GM18502 (cell line): ENCODE measurements around the gene ZDHHC5.
A peak's percentile ranks its signal among the peaks of the same experiment; 100 is the strongest.
"Not testable (repeated sequence)": the region's sequence is repeated elsewhere in the genome, so short reads cannot be mapped to it uniquely, and the experiment has no call there.

Source experiments
- ATAC-seq: cut with Tn5 transposase; IDR thresholded peaks from one replicate; pipeline ENCODE4 v1.9.1; 2021; ENCODE audit warnings: mild to moderate bottlenecking; ENCODE audit not compliant: unreplicated experiment, poor library complexity

Gene ZDHHC5

DNA sequence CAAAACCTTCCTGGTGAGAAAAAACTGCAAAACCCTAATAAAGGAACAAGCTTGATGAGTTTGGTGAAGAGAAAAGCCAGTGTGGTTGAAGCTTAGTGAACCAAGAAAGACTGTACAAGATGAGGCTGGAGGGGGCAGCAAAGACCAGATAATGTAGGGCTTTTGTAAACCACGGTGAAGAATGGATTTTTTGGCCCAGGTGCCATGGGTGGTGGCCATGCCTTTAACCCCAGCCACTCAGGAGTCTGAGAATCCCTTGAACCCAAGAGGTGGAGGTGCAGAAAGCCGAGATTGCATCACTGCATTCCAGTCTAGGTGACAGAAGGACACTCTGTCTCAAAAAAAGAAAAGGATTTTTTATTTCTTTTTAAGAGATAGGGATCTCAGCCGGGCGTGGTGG lies 5.0 kb upstream of the ZDHHC5 start:
- ATAC-seq, result no peak

DNA sequence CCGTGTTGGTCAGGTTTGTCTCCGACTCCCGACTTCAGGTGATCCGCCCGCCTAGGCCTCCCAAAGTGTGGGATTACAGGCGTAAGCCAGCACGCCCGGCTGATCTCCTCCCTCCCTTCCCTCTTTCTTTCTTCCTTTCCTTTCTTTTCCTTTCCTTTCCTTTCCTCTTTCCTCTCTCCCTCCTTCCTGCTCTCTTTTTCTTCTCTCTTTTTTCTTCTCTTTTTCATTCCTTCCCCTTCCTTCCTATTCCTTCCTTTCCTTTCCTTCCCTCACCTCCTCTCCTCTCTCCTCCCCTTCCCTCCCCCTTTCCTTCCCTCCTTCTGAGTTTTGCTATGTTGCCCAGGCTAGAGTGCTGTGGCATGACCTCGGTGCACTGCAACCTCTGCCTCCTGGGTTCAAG lies 3.9 kb upstream of the ZDHHC5 start:
- no peak for ATAC-seq

DNA sequence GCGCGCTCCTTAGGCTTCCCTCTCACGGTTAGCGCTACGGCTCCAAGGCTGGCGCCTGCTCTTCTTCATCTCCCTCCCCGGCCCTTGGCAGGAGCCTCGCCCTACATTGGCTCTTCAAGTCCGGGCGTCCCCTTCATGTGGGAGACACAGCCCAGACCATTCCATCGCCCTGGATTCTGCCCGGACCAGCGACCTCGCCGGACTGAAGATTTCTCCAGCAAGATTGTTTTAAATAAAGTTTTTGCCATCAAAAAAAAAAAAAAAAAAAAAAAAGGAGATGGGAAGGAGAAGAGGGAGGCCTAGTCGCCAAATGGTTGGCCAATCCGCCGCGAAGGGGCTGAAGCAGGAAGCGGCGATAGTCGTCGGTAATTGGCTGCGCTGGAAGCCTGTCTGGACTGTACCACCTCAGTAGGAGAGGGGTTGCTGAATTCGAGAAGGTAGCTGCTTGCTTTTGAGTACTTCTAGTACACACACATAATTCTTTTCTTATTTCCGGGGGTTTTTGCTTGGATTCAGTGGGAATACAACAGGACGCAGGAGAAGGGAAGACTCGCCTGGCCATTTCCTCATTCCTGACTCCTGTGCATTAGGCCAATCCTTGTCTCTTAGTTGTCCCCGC lies 688 bp upstream of the ZDHHC5 start:
- peak; percentile 73 for ATAC-seq

DNA sequence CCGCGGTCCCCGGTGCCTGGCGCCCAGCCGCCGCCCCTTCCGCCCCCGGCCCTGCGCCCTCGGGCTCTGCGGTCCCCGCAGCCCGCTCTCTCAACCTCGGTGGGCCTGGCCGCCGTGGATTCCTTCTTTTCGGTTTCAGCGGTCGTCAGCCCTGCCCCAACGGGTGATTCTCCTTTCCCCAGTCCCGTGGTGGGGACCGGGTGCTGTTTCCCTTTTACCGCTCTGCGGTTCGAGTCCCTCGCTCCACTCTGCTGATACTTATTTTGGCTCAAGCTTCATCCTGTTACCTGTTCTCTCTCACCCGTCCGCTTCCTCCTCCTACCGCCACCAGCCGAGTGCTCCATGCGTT lies 494 bp downstream of the ZDHHC5 start:
- ATAC-seq, result peak; percentile 16

DNA sequence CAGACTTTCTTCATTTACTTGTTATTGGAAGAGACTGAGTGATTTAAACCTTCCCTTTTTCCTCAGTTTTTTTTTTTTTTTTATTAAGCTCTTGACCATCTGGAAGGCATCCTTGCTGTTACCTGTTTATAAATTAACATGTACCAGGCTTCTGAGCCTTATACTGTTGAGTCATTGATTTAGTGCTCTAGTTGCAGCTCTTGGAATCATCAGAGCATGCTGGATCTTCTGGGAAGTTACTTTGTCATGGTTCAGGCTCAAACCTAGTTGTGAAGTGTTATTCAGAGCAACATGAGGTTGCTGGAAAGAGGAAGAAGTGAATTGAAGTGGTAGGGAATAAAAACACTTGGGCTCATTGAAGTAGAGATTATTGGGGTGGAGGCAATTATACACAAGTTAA lies 6.3 kb downstream of the ZDHHC5 start:
- no peak for ATAC-seq

DNA sequence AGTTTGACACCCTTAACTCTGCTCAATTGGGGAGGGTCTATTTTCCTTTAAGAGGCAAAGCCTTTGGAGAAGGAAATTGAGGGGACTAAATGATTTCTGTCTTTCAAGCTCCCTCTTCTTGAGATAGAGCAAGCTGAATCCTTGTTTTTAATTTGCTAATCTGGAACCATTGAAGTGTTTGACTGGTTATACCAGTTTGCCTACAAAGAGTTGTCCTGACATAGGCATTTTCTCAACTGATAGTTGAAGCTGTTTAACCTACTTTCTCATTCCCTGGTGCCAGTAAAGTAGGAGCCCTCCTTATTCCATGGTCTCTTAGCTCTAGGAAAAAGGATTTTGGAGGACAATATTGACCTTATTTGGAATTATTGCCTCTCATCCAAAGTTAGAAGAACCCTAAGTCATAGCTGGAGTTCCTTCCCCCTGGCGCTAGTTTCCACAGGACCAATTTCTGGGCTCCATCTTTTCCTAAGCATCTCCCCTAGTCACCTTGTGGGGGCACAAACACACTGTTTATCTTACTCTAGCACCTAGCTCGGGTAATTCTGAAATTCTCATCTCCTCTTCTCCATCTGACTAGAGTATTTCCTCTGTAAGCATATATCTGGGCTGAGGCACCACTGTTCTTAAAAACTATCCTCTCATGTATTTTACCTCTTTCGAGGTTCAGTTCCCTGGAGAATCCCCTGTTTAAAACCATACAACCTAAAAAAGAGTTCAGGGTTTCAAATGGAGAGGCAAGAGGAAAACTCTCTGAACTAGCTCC lies 7.4 kb downstream of the ZDHHC5 start:
- no peak for ATAC-seq

DNA sequence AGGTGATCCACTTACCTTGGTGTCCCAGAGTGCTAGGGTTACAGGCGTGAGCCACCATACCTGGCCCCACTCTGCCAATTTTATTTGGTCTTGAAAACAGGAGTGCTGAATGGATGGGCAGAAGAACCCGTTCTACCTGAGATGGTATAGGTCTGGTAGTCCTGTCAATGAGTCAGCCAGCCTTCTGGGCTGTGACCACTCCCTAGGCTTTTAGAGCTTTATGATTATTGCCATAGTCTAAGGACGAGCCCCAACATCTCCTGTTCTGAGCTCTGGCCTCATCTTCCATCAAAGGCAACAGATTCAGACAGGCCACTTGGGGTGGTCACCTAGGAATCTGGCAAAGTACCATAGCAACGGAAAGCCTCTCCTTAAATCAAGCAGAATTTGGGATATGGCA lies 11.5 kb downstream of the ZDHHC5 start:
- no peak for ATAC-seq

DNA sequence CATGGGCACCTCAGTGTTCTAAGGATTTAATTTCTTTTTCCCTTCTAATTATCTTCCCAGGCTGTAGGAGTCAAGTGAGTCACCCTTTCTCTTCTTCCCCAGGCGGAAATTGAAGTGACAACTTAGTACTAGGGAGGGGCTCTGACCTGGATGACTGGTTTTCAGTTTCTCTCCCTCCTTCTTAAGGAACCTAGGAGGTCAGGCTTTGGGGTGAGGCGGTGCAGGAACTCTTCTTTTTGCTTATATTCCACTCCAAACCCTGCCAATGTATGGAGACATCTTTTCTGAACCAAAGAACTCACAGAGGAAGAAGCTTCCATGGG lies 12.6 kb downstream of the ZDHHC5 start:
- ATAC-seq, result no peak

DNA sequence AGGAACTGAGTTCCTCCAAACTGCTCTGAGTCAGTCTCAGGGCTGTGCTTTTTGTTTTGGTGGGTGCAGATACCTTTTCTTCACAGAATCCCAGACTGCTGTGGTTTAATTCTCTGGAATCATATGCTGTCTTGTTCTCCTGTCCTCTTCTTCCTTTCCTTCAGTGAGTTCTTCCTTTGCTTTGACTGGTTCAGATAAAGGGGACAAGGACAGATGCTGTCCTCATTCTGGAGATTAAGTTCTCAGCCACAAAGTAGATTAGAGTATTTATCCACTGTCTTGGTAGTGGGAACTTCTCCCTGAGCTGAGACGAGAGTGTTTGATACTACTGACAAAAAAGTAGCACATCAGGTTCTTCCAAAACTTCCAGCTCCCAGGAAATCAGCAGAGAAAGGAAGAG lies 13.3 kb downstream of the ZDHHC5 start:
- no peak for ATAC-seq

DNA sequence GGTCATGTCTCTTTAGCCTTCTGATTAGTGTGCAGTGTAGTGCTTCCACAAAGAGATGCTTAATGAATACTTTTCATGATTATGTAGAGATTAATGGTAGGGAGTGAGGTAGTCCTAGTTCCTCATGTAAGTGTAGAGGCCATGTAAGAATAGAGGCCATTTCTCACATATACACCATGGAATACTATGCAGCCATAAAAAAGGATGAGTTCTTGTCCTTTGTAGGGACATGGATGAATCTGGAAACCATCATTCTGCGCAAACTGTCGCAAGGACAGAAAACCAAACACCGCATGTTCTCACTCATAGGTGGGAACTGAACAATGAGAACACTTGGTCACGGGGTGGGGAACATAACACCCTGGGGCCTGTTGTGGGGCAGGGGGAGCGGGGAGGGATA lies 22.6 kb downstream of the ZDHHC5 start:
- not testable (repeated sequence) for ATAC-seq

DNA sequence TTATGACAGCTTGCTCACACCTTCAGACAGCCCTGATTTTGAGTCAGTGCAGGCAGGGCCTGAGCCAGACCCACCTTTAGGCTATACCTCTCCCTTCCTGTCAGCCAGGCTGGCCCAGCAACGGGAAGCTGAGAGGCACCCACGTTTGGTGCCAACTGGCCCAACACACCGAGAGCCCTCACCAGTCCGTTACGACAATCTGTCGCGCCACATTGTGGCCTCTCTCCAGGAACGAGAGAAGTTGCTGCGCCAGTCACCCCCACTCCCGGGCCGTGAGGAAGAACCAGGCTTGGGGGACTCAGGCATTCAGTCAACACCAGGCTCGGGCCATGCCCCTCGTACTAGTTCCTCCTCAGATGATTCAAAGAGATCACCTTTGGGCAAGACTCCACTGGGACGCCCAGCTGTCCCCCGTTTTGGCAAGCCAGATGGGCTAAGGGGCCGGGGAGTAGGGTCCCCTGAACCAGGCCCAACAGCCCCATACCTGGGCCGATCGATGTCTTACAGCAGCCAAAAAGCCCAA lies 31.0 kb downstream of the ZDHHC5 start:
- ATAC-seq, result no peak

DNA sequence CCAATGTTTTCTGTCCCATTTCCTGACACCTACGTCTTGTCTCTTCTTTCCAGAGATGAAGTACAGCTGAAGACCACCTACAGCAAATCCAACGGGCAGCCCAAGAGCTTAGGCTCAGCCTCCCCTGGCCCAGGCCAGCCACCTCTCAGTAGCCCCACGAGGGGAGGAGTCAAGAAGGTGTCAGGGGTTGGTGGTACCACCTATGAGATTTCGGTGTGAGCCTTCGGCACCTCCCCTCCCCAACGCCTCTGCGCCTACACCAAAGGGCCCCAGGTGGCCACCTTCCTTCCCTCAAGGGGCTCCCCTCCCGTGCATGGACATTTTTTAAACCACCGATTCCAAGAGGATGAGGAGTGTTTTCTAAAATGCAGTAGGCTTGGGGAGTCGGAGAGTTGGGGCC lies 31.9 kb downstream of the ZDHHC5 start:
- no peak for ATAC-seq

DNA sequence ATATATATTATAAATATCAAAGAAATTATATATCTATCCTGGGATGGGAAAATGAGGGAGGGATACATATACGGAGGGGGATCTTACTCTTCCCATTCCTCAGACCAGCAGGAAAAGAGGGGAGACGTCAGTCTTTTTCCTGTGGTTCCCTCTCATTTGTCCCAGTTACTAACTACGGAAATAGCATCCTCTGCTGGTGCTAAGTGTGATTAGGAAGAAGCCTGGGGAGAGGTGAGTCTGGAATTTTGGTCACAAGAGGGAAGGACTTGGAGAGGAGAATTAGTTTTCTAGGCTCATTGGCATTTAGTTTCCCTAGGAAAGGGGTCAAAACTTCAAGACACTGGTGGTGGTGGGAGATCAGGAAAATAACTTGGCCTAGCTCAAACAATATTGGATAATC lies 32.5 kb downstream of the ZDHHC5 start:
- ATAC-seq, result no peak

DNA sequence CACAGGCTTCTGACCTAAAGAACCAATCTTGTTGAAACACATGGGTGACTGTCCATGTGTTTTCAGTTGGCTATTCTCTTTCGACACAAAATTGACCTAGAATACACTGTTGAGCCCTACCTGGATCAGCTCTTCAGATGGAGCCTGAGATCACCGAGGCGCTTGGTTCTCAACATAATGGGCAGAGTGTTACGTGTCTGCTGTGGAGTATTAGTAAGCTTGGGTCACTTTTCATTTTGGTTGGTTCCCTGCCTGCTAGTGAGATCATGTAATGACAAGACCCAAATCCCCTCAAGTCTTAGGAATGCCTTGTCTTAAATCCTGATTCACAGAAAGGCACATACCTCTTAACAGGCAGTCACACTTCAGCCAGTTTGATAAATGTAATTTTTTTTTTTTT lies 35.4 kb downstream of the ZDHHC5 start:
- ATAC-seq, result no peak

DNA sequence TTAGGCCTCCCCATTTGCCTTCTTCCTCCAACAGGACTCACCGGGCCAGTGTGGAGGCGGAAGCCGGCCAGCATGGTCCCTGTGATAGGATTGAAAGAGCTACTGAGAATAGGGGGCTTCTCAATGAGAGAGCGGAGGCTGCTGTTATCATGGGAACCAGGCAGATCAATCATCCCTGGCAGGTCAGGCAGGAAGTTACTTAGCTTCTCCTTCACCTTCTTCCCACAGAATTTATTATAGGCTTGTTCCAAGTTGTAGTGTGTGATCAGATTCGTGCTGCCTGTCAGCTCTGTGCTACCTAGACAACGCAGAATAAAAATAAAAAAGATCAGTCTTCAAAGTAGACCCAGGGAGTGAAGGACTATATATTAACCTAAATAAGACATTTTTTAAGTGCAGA lies 37.0 kb downstream of the ZDHHC5 start:
- no peak for ATAC-seq

DNA sequence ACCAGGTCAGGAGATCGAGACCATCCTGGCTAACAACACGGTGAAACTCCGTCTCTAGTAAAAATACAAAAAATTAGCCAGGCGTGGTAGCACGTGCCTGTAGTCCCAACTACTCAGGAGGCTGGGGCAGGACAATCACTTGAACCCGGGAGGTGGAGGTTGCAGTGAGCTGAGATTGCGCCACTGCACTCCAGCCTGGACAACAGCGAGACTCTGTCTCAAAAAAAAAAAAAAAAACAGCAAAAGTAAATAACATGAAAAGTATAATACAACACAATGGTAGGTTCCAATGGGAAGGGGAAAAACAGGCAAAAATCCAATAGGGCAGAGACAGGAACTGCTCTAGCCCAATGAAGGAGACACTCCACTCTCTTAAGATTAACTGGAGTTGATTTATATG lies 37.5 kb downstream of the ZDHHC5 start:
- not testable (repeated sequence) for ATAC-seq

DNA sequence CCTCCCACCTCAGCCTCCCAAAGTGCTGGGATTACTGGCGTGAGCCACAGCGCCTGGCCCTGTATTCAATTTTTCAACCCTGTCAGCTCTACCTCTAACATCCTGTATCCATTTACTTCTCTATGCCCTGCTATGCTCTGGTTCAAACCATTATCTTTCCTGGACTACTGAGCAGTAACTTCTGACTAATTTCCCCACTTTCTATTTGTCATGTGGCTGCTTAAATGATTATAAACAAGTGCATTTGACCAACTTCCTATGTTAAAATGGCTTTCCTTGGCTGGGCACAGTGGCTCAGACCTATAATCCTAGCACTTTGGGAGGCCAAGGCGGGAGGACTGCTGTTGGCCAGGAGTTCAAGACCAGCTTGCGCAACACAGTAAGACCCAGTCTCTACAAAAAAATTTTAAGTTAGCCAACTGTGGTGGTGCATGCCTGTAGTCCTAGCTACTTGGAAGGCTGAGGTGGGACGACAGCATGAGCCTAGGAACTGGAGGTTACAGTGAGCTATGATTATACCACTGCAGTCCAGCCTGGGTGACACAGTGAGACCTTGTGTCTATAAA lies 42.0 kb downstream of the ZDHHC5 start:
- ATAC-seq, result no peak

DNA sequence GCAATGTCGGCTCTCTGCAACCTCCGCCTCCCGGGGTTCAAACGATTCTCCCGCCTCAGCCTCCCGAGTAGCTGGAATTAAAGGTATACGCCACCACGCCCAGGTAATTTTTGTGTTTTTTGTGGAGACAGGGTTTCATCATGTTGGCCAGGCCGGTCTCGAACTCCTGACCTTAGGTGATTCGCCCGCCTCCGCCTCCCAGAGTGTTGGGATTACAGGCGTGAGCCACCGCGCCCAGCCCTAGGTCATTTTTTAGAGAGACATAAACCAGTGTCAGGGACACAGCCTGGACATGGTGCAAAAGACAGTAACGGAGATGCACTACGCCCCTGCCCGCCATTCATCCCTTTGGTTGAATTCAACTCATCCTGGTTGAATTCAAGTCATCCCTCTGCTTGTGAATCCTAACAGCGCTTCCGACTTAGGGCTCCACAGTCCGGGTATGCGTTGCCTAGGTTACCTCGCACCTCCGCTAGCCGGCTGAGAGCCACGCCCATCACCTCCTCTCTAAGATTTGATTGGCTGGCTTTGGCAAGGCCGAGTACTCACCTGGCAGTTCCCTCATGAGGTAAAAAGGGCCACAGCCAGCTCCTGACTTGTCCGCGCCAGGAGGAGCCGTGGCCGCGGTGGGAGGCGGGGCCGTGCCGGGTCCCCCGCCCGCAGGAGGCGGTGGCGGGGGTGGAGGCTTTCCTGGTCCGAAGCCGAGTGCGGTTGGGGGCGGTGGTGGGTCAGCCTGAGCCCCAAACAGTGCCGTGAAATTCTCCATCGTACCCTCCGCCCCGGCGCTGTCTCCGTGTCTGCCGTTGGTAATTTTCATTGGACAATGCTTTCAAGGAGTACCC lies 43.7 kb downstream of the ZDHHC5 start, which contains the start of gene MED19:
MED19 (minus strand) TSS at position 802 of the 842 bp plus-strand sequence; CDS start at position 766, 36 bp downstream.
- peak; percentile 50 for ATAC-seq

DNA sequence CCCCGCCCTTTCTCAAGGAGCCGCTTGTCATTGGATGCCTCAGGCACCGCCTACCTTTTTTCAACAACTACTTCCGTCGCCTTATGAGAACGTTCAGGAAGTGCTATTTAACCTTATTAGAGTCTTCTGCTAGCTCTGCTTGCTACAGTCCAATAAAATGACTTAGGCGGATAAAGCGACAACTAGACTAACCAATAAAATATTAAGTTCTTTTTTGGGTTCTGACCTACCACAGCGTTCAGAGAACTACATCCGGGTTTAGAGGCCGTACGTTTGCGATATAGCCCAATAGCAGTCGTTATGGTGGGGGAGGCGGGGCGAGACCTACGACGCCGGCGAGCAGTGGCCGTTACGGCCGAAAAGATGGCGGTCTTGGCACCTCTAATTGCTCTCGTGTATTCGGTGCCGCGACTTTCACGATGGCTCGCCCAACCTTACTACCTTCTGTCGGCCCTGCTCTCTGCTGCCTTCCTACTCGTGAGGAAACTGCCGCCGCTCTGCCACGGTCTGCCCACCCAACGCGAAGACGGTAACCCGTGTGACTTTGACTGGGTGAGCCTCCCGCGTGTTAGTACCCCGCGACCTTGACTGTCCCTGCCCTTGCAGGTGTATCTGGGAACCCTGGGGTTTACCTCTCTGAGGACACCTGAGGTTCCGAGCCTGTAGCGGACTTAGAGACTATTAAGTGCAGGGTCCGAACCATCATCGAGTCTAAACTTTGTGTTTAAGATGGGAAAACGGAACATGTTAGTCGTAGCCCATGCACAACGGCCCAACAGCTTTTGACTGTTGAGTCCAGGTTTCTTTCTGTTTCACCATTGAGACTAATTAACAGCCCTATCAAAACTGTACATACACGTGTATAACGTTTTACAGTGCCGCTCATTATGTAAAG lies 44.6 kb downstream of the ZDHHC5 start, which contains the start of gene TMX2:
TMX2 (plus strand) TSS at position 338 of the 895 bp plus-strand sequence; CDS start at position 364, 26 bp downstream.
- ATAC-seq, result peak; percentile 94

DNA sequence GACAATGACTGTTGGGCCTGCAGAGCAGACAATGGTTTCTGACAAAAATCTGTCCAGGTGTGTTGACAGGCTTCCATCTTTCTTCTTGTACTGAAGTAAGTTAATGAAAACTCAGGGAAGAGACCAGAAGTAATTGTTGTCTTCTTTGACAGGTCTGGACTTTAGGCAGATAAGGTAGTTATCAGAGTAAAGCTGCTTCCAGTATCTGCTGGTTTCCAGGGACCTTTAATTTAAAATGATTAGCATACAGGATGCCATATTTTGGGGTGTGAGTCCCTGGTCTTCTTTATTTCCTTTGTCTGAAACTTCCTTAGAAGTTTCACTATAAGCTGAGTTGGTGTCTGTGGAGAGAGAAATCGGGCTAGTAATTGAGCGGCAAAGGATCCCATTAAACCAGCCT lies 45.9 kb downstream of the ZDHHC5 start:
- ATAC-seq, result no peak
